HG03045 (cell line): ENCODE measurements around the gene TRPM5.

Experiments used
- ATAC-seq: cut with Tn5 transposase; IDR thresholded peaks from one replicate; pipeline ENCODE4 v1.9.1; 2021; ENCODE audit warnings: mild to moderate bottlenecking, moderate library complexity; ENCODE audit not compliant: unreplicated experiment

The TRPM5 gene

GRCh38 chr11:2408671-2409070, 35.6 kb downstream of the TRPM5 start:
- no peak for ATAC-seq

GRCh38 chr11:2406878-2407410, 37.4 kb downstream of the TRPM5 start:
- no peak for ATAC-seq

GRCh38 chr11:2406451-2406850, 37.9 kb downstream of the TRPM5 start:
- ATAC-seq: no peak

- ATAC-seq: no peak
Measured at GRCh38 chr11:2404735-2405196, 39.5 kb downstream of the TRPM5 start.

GRCh38 chr11:2402890-2403645, 41.2 kb downstream of the TRPM5 start:
- no peak for ATAC-seq

GRCh38 chr11:2402106-2402505, 42.2 kb downstream of the TRPM5 start:
- no peak for ATAC-seq

GRCh38 chr11:2401436-2401984, 42.8 kb downstream of the TRPM5 start:
- no peak for ATAC-seq

GRCh38 chr11:2400762-2401435, 43.4 kb downstream of the TRPM5 start:
- ATAC-seq: no peak

- peak; percentile 76 for ATAC-seq
Measured at GRCh38 chr11:2400069-2400761, 44.1 kb downstream of the TRPM5 start, which contains the start of gene TSSC4. Gene TSSC4, plus strand, starts transcription at chr11:2400750. Its CDS starts 1,884 bp downstream, at chr11:2402634.

- ATAC-seq: peak; percentile 4
Measured at GRCh38 chr11:2399488-2400068, 44.7 kb downstream of the TRPM5 start.

- no peak for ATAC-seq
Measured at GRCh38 chr11:2398664-2399355, 45.5 kb downstream of the TRPM5 start.

- no peak for ATAC-seq
Measured at GRCh38 chr11:2397005-2397404, 47.3 kb downstream of the TRPM5 start.

GRCh38 chr11:2396471-2396870, 47.8 kb downstream of the TRPM5 start:
- no peak for ATAC-seq

- no peak for ATAC-seq
Measured at GRCh38 chr11:2395856-2396255, 48.5 kb downstream of the TRPM5 start.

GRCh38 chr11:2395211-2395730, 49.0 kb downstream of the TRPM5 start:
- ATAC-seq: no peak

- ATAC-seq: no peak
Measured at GRCh38 chr11:2394818-2395105, 49.6 kb downstream of the TRPM5 start.
